ENCODE measurements around the gene KCNT1. TPM values are rescaled to one million over a fixed set of nuclear protein-coding genes. Genes with fewer than 3 reads are reported as not detected.

The KCNT1 gene
- total RNA-seq, 1 donor from 2014 or later: not detected

- DNase-seq (ENCODE audit: extremely low read depth, low read depth, low spot score): no peak
Measured at GRCh38 chr9:135698767-135699166, 3.2 kb upstream of the KCNT1 start.

- DNase-seq (ENCODE audit: extremely low read depth, low read depth, low spot score): no peak
Measured at GRCh38 chr9:135699440-135699839, 2.5 kb upstream of the KCNT1 start, which contains the start of gene SOHLH1. SOHLH1 (minus strand) TSS chr9:135699481; CDS start chr9:135699467, 14 bp downstream.

- no peak for DNase-seq (ENCODE audit: extremely low read depth, low read depth, low spot score)
Measured at GRCh38 chr9:135700525-135700924, 1.5 kb upstream of the KCNT1 start.

GRCh38 chr9:135701067-135701958 lies 672 bp upstream of the KCNT1 start:
- no peak for DNase-seq (ENCODE audit: extremely low read depth, low read depth, low spot score)

- no peak for DNase-seq (ENCODE audit: extremely low read depth, low read depth, low spot score)
Measured at GRCh38 chr9:135703726-135704125, 1.7 kb downstream of the KCNT1 start.

- DNase-seq (ENCODE audit: extremely low read depth, low read depth, low spot score): no peak
Measured at GRCh38 chr9:135704483-135704882, 2.5 kb downstream of the KCNT1 start.

GRCh38 chr9:135705376-135705775 lies 3.4 kb downstream of the KCNT1 start:
- DNase-seq (ENCODE audit: extremely low read depth, low read depth, low spot score): no peak

- DNase-seq (ENCODE audit: extremely low read depth, low read depth, low spot score): no peak
Measured at GRCh38 chr9:135706288-135706687, 4.3 kb downstream of the KCNT1 start.

- DNase-seq (ENCODE audit: extremely low read depth, low read depth, low spot score): no peak
Measured at GRCh38 chr9:135707252-135708138, 5.5 kb downstream of the KCNT1 start.

- DNase-seq (ENCODE audit: extremely low read depth, low read depth, low spot score): no peak
Measured at GRCh38 chr9:135708164-135708563, 6.2 kb downstream of the KCNT1 start.

GRCh38 chr9:135711391-135711790 lies 9.4 kb downstream of the KCNT1 start:
- DNase-seq (ENCODE audit: extremely low read depth, low read depth, low spot score): no peak

GRCh38 chr9:135711881-135712280 lies 9.9 kb downstream of the KCNT1 start:
- DNase-seq (ENCODE audit: extremely low read depth, low read depth, low spot score): no peak

- no peak for DNase-seq (ENCODE audit: extremely low read depth, low read depth, low spot score)
Measured at GRCh38 chr9:135712613-135713295, 10.8 kb downstream of the KCNT1 start.

GRCh38 chr9:135714242-135715055 lies 12.5 kb downstream of the KCNT1 start:
- DNase-seq (ENCODE audit: extremely low read depth, low read depth, low spot score): no peak

- no peak for DNase-seq (ENCODE audit: extremely low read depth, low read depth, low spot score)
Measured at GRCh38 chr9:135715056-135715595, 13.1 kb downstream of the KCNT1 start.

GRCh38 chr9:135716045-135716444 lies 14.1 kb downstream of the KCNT1 start:
- no peak for DNase-seq (ENCODE audit: extremely low read depth, low read depth, low spot score)

GRCh38 chr9:135717410-135717809 lies 15.4 kb downstream of the KCNT1 start:
- DNase-seq (ENCODE audit: extremely low read depth, low read depth, low spot score): no peak

GRCh38 chr9:135718616-135719015 lies 16.6 kb downstream of the KCNT1 start:
- peak; percentile 34 for DNase-seq (ENCODE audit: extremely low read depth, low read depth, low spot score)

- no peak for DNase-seq (ENCODE audit: extremely low read depth, low read depth, low spot score)
Measured at GRCh38 chr9:135719472-135719871, 17.5 kb downstream of the KCNT1 start.

- no peak for DNase-seq (ENCODE audit: extremely low read depth, low read depth, low spot score)
Measured at GRCh38 chr9:135722365-135722764, 20.4 kb downstream of the KCNT1 start.

Data from glomerular endothelial cell (primary cell).